Measurements from ENCODE around the gene EPHA3.
"Not testable (repeated sequence)": the region's sequence is repeated elsewhere in the genome, so short reads cannot be mapped to it uniquely, and the experiment has no call there.

EPHA3 gene

GRCh38 chr3:89297199-89297598 lies 189.8 kb downstream of the EPHA3 start:
- DNase-seq: no peak

GRCh38 chr3:89300526-89300925 lies 193.1 kb downstream of the EPHA3 start:
- DNase-seq: no peak

DNA sequence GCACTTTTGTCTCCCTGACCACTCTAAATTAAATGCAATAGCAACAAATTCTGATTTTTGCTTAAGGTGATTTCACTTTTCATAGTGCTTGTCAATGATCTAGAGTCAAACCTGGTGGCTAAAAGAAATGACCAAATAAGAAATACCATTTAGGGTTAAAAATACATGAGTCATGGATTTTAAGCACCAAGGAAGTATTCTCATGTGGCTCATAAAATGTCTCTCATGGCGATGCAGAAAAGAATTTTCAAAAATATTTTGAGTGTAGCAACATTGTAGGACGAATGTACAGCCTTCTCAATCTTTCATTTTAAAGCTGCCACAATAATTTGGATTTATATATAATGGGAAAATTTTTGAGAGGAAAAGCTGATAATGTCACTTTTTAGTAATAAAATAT lies 193.6 kb downstream of the EPHA3 start:
- DNase-seq: no peak

DNA sequence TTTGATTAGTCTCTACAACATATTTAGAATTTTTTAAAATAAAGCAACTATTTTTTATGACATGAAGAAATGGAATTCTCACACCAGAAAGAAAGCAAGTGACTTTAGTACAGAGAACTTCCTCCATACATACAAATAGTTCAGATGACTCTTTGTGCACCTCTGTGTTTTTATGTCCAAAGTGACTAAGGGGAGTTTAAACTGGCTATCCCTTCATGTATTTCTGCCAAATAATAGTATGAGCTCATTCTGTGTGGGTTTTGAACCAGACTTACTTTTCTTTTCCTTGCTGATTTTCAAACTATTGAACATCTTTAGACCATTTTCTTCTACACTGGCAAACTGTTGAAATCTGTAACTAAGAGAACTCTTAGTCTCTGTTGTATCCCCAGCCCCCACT lies 196.3 kb downstream of the EPHA3 start:
- DNase-seq: no peak

DNA sequence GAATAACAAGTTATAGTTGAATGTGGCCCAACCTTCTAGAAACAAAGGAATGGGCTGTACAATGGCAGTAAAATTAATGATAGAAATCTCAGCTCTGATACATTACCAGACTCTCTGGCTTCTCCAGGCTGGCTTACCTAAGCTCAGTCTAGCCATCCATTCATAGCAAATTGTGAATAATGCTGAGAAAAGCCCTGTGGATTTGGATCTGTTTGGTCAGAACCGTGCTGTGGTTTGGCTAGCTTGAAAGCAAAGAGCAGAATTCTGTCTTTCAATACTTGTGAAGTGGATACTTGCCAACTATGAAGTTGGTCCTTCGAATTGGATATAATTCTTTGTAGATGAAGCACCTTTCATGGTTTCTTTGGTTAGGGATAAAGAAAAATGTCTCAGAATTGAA lies 199.1 kb downstream of the EPHA3 start:
- no peak for DNase-seq

DNA sequence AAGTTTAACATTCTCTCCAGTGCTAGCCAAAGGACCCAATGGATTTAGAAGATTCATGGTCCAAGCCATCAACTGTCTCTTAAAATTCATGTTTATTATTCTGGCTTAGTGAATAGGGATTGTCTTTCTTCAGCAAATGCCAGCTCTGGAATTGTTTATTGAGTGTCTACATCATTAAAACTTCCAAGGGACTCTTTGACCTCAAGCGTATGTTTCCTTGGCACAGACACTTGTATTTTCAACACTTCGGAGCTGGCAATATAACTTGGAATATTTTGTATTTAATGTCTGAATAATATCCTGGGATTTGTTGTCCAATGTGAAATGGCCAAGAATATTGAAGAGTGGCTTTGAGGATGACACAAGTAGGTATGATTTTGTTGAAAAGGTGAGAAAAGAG lies 204.2 kb downstream of the EPHA3 start:
- no peak for DNase-seq

DNA sequence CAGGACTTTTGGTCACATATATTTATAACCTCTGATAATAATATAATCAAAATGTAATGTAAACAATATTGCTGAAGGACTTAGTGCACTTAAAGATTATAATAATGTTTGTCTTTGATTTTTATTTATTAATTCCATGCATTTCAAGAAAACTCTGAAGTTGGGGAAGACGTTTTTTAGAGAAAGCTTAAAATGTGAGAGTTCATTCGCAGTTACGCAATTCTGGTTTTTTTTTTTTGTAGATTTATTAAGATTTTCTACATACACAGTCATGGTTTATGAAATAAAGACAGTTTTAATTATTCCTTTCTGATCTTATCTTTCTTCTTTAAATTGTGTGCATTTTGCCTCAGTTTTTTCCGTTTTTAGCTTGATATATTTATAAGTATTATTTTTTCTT lies 204.7 kb downstream of the EPHA3 start:
- no peak for DNase-seq

DNA sequence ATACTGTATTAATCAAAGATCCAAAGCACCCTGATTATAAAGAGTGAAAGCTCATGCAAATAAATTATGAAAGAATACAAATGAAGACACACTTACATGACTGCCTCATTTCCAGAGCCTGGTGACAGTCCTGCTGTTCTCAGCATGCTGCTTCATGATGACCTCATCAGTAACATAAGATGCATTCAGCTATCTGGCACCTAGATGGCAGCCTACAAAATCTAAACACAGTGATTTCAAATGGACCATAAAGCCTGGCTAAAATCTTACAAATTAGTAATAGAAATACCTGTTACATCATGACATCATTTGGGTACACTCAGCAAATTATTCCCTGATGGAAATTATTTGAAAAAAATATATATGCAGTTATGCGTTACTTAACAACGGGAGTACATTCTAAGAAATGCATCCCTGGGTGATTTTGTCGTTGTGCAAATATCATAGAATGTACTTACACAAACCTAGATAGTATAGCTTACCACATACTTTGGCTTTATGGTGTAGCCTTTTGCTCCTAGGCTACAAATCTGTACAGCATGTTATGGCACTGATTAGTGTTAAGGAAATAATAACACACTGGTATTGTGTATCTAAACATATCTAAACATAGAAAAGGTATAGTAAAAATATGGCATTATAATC lies 207.2 kb downstream of the EPHA3 start:
- no peak for DNase-seq

GRCh38 chr3:89315750-89316470 lies 208.5 kb downstream of the EPHA3 start:
- DNase-seq: no peak

- DNase-seq: no peak
These were observed 212.8 kb downstream of the EPHA3 start for GRCh38 chr3:89320186-89320585.

GRCh38 chr3:89326997-89327396 lies 219.6 kb downstream of the EPHA3 start:
- no peak for DNase-seq

GRCh38 chr3:89332386-89332785 lies 225.0 kb downstream of the EPHA3 start:
- no peak for DNase-seq

DNA sequence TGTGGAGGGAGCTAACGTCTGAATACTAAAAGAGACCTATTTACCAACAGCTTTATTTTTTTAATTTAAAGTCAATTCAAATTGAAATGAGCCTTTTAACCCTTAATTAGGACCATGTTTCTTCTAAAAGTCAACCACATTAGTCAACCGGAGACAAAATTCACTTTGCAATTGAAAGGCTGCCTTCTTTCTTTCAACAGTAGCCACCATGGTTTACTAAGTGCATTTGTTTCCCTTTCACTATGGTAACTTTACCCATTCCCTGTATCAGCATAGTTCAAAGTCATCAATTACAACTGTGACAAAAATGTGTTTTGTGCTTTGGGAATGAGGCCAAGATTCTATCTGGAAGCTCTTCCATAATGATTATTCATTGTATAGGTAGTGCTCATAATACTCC lies 225.4 kb downstream of the EPHA3 start:
- no peak for DNase-seq

DNA sequence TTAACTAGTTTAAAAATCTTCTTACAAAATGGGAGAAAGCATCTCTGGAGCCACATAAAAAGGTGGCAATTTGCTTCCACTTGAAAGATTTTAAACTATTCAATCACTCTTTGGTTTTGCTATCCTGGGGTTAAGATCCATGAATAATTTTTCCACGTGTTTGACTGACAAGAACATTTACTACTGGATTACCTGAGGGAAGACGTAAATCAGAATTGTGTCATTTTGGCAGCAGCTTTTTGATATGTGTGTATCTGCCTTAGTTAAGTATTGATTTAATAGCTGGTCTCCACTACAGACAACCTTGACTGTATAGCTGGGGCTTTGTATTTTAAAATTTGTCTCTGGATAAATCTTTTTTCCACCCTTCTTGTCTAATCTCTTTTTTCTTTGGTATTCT lies 228.3 kb downstream of the EPHA3 start:
- DNase-seq: no peak

DNA sequence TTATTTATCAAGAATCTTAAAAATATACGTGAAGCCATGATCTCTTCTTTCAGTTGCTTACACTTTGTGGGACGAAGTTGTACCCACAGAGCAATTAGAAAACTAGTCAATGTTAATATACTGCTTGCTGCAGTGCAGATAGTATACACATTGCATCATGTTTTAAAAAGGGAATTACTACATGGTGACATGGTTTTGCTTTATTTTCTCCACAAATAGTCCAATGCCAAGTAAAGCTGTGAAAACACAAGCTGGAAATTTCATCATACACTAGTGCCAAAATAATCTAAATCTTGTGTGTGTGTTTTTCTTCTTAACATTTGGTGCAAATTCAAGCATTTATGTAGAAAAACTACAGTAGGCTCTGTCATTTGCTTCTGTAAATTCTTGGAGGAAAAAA lies 233.0 kb downstream of the EPHA3 start:
- no peak for DNase-seq

GRCh38 chr3:89344076-89344475 lies 236.7 kb downstream of the EPHA3 start:
- DNase-seq: no peak

GRCh38 chr3:89350935-89351334 lies 243.5 kb downstream of the EPHA3 start:
- not testable (repeated sequence) for DNase-seq

DNA sequence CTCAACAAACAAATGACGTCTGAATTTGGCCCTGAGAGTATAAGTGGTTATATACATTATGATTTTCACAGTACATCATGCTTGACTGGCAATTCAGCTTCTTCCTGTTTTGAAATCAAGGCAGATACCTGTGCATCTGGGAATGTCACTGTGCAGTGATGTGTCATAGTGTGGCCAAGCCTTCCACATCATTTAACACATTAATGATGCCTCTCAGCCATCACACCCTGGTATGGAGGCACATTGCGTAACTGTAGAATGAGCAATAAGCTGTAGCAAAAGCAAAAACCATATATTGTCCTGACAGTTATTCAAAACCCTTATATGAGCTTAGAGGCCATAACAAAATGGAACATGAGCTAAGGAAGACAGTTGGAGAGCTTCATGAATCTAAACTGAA lies 246.0 kb downstream of the EPHA3 start:
- no peak for DNase-seq

DNA sequence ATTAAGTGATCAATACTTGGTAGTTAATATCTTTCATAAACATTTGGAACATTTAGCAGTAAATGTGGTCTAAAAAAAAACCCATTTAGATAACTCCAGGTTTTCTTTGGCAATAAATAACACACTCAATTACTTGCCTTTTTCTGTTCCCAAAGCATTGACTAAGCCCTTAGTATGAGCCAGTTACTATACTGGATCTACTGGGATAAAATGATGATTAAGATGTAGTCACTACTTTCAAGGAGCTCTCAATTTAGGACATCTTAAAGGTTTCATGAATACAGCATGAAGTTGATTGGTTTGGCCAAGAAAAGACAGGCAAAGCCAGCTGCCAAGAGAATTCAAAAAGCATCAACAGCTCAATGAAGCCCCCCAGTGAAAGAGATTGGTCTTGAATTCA lies 250.9 kb downstream of the EPHA3 start:
- DNase-seq: no peak

DNA sequence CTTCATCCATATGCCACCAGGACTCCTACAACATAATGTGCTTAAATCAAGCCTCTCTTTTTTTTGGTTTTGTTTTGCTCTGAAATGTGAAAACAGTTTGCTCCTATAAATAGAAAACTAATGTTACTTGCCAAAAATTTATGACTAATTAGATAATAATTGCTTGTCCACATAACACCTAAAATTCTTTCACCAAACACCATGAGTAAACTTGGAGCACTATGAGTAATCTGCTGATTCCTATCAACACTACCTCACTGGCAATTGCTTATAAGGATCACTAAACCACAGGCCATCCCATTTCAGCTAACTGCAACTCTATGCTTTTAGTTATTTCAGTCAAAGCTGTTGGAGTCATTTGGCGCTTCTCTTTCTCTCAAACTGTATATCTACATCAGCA lies 252.7 kb downstream of the EPHA3 start:
- DNase-seq: no peak

- DNase-seq: no peak
These were observed 255.1 kb downstream of the EPHA3 start for GRCh38 chr3:89362496-89362895.

DNA sequence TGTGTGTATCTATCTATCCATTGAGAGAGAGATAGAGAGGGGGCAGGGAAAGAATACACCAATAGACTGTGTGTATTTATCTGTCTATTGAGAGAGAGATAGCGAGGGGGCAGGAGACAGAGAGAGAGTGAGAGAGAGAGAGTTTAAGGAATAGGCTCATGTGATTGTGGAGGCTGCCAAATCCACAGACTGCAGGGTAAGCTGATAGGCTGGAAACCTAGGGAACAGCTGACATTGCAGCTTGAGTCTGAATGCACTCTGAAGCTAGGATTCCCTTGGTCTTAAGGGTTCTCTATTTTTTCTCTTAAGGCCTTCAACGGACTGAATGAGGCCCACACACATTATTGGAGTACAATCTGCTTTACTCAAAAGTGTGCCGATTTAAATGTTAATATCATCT lies 255.8 kb downstream of the EPHA3 start:
- DNase-seq: no peak

DNA sequence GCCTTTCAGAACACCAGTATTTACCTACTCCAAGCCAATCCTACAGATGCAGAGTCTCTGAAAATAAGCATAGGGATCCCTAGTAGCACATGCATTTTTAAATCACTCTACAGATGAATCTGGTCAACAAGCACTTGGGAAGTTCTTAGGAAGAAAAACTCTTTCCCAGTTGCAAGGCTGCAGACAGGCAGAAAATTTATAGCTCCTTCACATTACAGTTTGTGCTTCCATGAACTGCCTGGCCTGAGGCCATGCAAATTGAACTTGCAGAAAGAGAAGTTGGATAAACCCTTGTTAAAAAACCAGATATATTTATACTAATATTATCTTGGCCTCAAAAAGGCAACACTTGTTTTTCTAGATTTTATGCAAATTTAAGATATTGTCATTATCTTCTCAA lies 256.9 kb downstream of the EPHA3 start:
- DNase-seq: no peak

DNA sequence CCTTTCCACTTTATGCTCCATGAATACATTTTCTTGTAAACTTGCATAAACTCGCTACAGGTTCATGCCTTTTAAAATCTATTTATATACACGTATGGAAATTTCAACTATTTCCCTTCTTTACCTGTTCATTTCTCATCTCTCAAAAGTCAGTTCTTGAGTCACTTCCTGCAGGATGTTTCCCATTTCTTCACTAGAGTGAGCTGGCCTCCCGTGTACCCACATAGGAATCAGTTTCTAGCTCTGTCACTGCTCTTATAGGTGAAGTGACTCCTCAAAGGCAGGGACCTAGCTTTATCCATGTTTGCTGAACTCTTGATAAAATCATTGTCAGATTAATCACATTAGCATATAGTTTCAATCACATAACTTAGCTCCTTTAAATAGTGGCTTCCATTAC lies 259.7 kb downstream of the EPHA3 start:
- DNase-seq: no peak

GRCh38 chr3:89368846-89369245 lies 261.4 kb downstream of the EPHA3 start:
- no peak for DNase-seq
